ENCODE data around the gene TGFBRAP1.

DNA sequence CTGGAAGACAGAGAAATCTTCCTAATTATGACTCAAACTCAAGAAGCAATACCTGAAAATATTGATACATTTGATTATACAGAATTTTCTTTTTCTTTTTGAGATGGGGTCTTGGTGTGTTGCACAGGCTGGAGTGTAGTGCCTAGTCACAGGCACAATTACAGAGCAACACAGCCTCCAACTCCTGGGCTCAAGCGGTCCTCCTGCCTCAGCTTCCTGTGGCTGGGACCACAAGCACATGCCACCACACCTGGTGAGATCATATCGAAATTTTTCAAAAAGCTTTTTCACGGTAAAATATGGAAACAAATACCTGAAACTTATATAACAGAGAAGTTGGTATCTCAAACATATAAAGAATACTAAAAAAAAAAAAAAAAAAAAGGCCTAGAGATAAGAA lies 27.9 kb downstream of the TGFBRAP1 start:
- TF ChIP-seq, protein P1, sequence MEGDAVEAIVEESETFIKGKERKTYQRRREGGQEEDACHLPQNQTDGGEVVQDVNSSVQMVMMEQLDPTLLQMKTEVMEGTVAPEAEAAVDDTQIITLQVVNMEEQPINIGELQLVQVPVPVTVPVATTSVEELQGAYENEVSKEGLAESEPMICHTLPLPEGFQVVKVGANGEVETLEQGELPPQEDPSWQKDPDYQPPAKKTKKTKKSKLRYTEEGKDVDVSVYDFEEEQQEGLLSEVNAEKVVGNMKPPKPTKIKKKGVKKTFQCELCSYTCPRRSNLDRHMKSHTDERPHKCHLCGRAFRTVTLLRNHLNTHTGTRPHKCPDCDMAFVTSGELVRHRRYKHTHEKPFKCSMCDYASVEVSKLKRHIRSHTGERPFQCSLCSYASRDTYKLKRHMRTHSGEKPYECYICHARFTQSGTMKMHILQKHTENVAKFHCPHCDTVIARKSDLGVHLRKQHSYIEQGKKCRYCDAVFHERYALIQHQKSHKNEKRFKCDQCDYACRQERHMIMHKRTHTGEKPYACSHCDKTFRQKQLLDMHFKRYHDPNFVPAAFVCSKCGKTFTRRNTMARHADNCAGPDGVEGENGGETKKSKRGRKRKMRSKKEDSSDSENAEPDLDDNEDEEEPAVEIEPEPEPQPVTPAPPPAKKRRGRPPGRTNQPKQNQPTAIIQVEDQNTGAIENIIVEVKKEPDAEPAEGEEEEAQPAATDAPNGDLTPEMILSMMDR (IDR thresholded peaks at IDR 0.05; ENCODE audit: low read depth, low read length) = no peak
- no peak for TF ChIP-seq POLR2A (IDR thresholded peaks at IDR 0.05; ENCODE audit: extremely low read depth, insufficient read length)
